Measurements from ENCODE around the gene SIRT5. TPM values are rescaled to one million over a fixed set of nuclear protein-coding genes. Genes with fewer than 3 reads are reported as not detected.

SIRT5 gene
- 5.3 and 7.4 TPM in 2 replicates for total RNA-seq

GRCh38 chr6:13574571-13575376 is at the start of gene SIRT5:
Gene SIRT5 (plus strand): TSS chr6:13574601. CDS start chr6:13584111, 9,510 bp downstream.

DNA sequence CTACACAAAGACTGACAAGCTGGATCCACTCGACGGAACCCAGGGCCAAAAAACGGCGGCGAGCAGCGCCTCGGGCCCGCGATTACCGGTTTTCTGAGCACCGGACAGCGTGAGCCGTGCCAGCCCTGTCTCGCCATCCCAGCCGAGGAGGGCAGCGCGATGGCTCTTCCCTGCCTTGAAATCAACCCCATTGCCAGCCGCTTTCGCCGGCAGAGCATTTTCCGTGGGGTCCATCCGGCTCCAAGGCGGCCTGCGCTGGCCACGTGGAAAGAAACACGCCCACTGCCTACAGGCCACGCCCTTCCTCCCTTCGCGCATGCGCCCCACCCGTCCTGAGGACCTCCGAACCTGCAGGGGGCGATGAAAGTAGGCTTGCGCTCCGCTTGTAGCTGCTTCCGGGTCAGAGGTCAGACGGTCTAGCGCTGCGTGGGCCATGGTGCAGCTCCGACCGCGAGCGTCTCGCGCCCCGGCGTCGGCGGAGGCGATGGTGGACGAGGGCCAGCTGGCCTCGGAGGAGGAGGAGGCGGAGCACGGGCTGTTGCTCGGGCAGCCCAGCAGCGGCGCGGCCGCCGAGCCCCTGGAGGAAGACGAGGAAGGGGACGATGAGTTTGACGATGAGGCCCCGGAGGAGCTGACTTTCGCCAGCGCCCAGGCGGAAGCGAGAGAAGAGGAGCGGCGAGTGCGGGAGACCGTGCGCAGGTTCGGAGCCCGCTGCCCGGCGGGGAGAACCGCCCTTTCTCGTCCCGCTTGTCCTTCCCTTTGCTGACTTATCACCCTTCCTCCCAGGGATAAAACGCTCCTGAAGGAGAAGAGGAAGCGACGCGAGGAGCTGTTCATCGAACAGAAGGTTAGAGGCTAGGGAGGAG is 40.8 kb downstream of the SIRT5 start, which contains the start of gene NOL7:
Gene NOL7, plus strand, starts transcription at position 410 of the 866 bp plus-strand sequence. Its CDS starts 24 bp downstream, at position 434.

Other genes starting within 250 kb of the SIRT5 start
- 11.0 and 13.7 TPM in 2 replicates for gene TBC1D7, start 246.1 kb upstream of the SIRT5 start, total RNA-seq
- 5.7 and 24.2 TPM in 2 replicates for gene GFOD1, start 87.0 kb upstream of the SIRT5 start, total RNA-seq
- gene NOL7, start 40.7 kb downstream of the SIRT5 start, total RNA-seq: 78.1 and 78.3 TPM in 2 replicates
- gene RANBP9, start 137.2 kb downstream of the SIRT5 start, total RNA-seq: 25.1 and 30.8 TPM in 2 replicates
- 7.8 and 11.9 TPM in 2 replicates for gene MCUR1, start 240.0 kb downstream of the SIRT5 start, total RNA-seq